Stimulated activated CD4-positive, alpha-beta T cell treated with anti-CD3 and anti-CD28 coated beads, Interleukin-15, amount 100 ng/mL, for 24 hours (primary cell): ENCODE measurements around the gene CDKN1B.

Source experiments
- DNase-seq: peaks from one replicate; pipeline ENCODE4 v3.0.0-alpha.2; 2020

The CDKN1B gene

GRCh38 chr12:12716793-12717585 lies at the start of gene CDKN1B:
Gene CDKN1B (plus strand): TSS chr12:12717368. CDS start chr12:12717840, 472 bp downstream.
- peak; percentile 90 for DNase-seq

GRCh38 chr12:12668005-12668404 lies 49.2 kb upstream of the CDKN1B start:
- no peak for DNase-seq

- DNase-seq: no peak
Observed at GRCh38 chr12:12669020-12669419, 48.1 kb upstream of the CDKN1B start.

GRCh38 chr12:12671850-12672660 lies 45.1 kb upstream of the CDKN1B start:
- no peak for DNase-seq

GRCh38 chr12:12673296-12673695 lies 43.9 kb upstream of the CDKN1B start:
- no peak for DNase-seq

GRCh38 chr12:12676605-12677004 lies 40.6 kb upstream of the CDKN1B start:
- no peak for DNase-seq

- DNase-seq: no peak
Observed at GRCh38 chr12:12681061-12681765, 36.0 kb upstream of the CDKN1B start.

- no peak for DNase-seq
Observed at GRCh38 chr12:12682284-12682683, 34.9 kb upstream of the CDKN1B start.

GRCh38 chr12:12683136-12683697 lies 34.0 kb upstream of the CDKN1B start:
- no peak for DNase-seq

GRCh38 chr12:12683725-12684124 lies 33.4 kb upstream of the CDKN1B start:
- DNase-seq: no peak

- peak; percentile 23 for DNase-seq
Observed at GRCh38 chr12:12684375-12685106, 32.6 kb upstream of the CDKN1B start.

GRCh38 chr12:12685305-12685704 lies 31.9 kb upstream of the CDKN1B start:
- no peak for DNase-seq

- no peak for DNase-seq
Observed at GRCh38 chr12:12686472-12686871, 30.7 kb upstream of the CDKN1B start.

- DNase-seq: no peak
Observed at GRCh38 chr12:12686925-12687324, 30.2 kb upstream of the CDKN1B start.

- DNase-seq: peak; percentile 37
Observed at GRCh38 chr12:12689647-12690300, 27.4 kb upstream of the CDKN1B start.

GRCh38 chr12:12691549-12691948 lies 25.6 kb upstream of the CDKN1B start:
- no peak for DNase-seq

- no peak for DNase-seq
Observed at GRCh38 chr12:12693111-12693671, 24.0 kb upstream of the CDKN1B start.

- peak; percentile 91 for DNase-seq
Observed at GRCh38 chr12:12696562-12697383, 20.4 kb upstream of the CDKN1B start.

- no peak for DNase-seq
Observed at GRCh38 chr12:12699345-12699744, 17.8 kb upstream of the CDKN1B start.

GRCh38 chr12:12700254-12700653 lies 16.9 kb upstream of the CDKN1B start:
- DNase-seq: no peak

- no peak for DNase-seq
Observed at GRCh38 chr12:12701457-12701856, 15.7 kb upstream of the CDKN1B start.
